Measurements from ENCODE around the gene FBXL20.
"Not testable (repeated sequence)": the region's sequence is repeated elsewhere in the genome, so short reads cannot be mapped to it uniquely, and the experiment has no call there.

FBXL20 gene

GRCh38 chr17:39328815-39329214, 72.6 kb downstream of the FBXL20 start:
- no peak for DNase-seq (ENCODE audit: low read depth)

DNA sequence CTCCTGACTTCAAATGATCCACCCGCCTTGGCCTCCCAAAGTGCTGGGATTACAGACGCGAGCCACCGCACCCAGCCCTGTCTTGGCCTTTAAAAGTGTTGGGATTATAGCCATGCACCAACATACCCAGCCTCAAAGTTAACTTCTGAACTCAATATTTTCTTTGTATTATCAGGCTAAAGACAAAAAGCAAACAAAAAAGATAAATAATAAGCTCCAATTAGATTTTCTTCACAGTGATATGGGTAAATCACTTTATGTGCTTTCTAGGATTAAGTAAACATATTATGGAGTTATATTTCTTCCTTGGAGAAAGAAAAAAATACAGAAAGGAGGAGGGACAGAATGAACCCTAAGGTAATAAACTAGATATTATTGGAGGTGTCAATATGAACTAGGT, 74.3 kb downstream of the FBXL20 start:
- DNase-seq (ENCODE audit: low read depth) = no peak

GRCh38 chr17:39325528-39326240, 75.7 kb downstream of the FBXL20 start:
- DNase-seq (ENCODE audit: low read depth) = no peak

DNA sequence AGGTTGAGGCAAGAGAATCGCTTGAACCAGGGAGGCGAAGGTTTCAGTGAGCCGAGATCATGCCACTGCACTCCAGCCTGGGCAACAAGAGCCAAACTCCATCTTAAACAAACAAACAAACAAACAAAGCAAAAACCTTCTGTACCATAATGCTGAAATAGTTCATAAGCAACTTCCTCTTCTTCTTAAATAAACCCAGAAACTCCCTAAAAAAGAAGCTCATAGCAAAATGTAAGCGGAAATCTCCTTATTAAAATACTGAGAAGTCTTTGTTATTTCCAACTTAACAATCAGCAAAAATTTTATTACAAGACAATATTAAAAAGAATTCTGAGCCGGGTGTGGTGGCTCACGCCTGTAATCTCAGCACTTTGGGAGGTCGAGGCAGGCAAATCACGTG, 82.8 kb downstream of the FBXL20 start:
- DNase-seq (ENCODE audit: low read depth) = no peak

- DNase-seq (ENCODE audit: low read depth) = no peak
Measured at GRCh38 chr17:39306509-39307212, 94.8 kb downstream of the FBXL20 start.

DNA sequence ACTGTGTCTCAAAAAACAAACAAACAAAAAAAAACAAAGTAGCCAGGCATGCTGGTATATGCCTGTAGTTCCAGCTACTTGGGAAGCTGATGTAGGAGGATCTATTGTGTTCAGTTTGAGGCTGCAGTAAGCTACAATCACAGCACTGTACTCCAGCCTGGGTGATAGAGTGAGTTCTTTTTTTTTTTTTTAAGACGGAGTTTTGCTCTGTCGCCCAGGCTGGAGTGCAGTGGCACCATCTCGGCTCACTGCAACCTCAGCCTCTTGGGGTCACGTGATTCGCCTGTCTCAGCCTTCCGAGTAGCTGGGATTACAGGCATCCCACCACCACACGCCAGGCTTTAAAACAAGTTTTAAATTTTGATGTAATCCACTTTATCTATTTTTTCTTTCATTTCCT, 95.4 kb downstream of the FBXL20 start:
- no peak for DNase-seq (ENCODE audit: low read depth)

- no peak for DNase-seq (ENCODE audit: low read depth)
Measured at GRCh38 chr17:39304188-39304587, 97.2 kb downstream of the FBXL20 start.

GRCh38 chr17:39294060-39294459, 107.4 kb downstream of the FBXL20 start:
- DNase-seq (ENCODE audit: low read depth) = no peak

DNA sequence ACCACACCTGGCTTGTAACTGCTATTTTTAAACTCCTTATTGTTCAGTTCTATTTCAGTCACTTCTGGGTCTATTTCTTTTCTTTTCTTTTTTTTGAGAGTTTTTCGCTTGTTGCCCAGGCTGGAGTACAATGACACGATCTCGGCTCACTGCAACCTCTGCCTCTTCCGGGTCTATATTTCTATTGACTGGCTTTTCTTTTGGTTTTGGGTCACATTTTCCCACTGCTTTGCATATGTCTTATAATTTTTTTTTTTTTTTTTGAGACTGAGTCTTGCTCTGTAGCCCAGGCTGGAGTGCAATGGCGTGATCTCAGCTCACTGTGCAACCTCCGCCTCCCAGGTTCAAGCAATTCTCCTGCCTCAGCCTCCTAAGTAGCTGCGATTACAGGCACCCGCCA, 108.9 kb downstream of the FBXL20 start:
- not testable (repeated sequence) for DNase-seq (ENCODE audit: low read depth)

GRCh38 chr17:39286513-39286912, 114.9 kb downstream of the FBXL20 start:
- DNase-seq (ENCODE audit: low read depth) = not testable (repeated sequence)

DNA sequence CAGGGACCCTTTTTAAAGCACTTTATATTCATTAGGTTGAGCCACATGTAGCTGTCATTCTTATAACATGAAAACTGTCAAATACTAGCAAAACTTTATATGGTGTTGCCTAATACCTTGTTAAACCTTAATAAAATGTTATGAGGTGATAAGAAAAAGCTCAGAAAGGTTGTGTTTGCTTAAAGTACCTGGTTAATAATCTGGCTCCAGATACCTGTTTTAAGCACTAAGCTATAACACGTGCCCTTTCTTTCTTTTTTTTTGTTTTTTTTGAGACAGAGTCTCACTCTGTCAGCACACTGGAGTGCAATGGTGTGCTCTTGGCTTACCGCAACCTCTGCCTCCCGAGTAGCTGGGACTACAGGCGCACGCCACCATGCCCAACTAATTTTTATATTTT, 116.7 kb downstream of the FBXL20 start:
- no peak for DNase-seq (ENCODE audit: low read depth)

DNA sequence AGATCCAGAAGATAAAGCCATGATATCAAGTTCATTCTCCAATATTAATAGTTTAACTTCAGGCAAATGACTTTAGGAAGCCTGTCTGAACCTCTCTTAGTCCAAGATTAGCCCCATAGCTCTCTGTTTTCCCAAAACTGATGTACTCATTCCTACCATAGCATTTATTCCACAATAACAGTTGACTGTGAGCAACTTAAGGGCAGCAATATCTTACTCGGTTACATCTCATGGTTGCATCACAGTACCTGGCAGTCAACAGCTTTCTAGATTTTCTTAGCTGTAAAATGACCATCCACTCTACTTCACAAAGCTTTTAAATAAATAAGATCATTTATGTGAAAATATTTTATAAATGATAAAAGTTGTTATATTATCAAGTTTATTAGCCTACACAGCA, 117.5 kb downstream of the FBXL20 start:
- no peak for DNase-seq (ENCODE audit: low read depth)

GRCh38 chr17:39283098-39283497, 118.3 kb downstream of the FBXL20 start:
- no peak for DNase-seq (ENCODE audit: low read depth)

DNA sequence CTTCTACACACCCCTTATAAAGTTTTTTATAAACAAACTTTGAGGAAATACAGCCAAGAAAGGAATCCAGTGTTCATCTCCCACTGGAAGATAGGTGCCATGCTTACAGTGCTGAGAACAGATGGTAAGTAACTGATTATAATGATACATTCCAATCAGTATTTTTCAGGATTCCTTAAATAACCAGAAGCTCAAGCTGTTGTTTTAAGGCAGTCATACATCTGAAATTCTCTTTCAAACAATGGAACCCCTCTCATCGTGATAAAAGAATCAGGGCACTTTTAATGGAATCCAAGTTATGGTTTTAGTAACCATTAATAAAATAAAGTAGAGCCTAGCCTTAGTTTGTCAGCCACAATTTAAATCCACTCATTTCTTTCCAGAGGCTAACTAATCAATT, 119.6 kb downstream of the FBXL20 start:
- no peak for DNase-seq (ENCODE audit: low read depth)

DNA sequence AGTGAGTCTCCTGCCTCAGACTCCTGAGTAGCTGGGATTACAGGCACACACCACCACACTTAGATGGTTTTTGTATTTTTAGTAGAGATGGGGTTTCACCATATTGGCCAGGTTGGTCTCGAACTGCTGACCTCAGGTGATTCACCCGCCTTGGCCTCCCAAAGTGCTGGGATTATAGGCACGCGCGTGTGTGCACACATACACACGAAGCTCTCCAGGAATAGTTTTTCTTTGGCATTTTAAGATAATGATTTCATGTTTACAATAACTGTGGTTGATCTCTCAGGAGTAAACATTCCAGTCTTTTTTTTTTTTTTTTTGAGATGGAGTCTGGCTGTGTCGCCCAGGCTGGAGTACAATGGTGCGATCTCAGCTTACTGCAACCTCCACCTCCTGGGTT, 123.2 kb downstream of the FBXL20 start:
- DNase-seq (ENCODE audit: low read depth) = not testable (repeated sequence)

DNA sequence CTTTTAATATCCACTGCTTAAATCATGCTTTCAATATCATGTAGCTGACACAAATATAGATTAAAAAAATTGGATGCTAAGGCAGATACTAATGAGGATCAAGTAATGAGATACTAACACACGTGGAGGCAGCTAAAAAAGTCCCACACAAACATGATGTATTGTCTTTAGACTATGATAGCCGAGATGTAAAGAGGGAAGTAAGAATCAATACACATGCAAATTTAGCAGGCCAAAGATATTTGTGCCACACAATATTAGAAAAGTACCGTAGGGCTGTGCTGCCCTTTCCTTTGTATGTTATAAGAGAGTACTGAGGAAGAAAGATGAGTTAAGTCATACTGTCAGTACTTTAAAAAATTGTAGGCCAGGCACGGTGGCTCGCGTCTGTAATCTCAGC, 124.3 kb downstream of the FBXL20 start:
- no peak for DNase-seq (ENCODE audit: low read depth)

DNA sequence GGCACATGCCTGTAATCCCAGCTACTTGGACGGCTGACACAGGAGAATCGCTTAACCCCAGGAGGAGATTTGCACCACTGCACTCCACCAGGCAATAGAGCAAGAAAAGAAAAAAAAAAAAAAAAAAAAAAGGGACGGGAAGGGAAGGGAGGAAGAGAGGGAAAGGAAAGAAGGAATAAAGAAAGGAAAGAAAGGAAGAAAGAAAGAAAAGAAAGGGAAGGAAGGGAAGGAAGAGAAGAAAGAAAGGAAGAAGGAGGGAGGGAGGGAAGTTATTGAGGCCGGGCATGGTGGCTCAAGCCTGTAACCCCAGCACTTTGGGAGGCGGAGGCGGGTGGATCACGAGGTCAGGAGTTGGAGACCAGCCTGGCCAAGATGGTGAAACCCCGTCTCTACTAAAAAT, 125.3 kb downstream of the FBXL20 start:
- DNase-seq (ENCODE audit: low read depth) = no peak

- no peak for DNase-seq (ENCODE audit: low read depth)
Measured at GRCh38 chr17:39271546-39271945, 129.9 kb downstream of the FBXL20 start.

GRCh38 chr17:39270923-39271322, 130.5 kb downstream of the FBXL20 start:
- DNase-seq (ENCODE audit: low read depth) = no peak

DNA sequence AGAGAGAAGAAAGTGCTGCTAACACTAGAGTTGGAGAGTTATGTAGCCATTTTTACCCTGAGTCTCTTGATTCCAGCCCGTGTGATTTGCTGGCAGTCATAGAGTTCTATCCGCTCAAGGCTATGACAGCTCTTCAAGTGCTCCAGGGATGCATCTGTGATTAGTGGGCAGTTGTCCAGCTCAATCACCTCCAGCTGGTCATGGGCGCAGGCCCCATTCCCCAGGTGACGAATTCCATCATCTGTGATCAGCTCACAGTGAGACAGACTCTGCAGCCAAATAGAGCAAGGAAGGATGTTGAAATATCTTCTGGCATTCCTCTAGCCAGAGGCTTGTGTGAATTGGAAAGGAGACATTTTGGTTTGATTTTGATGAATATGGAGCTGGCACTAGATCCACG, 137.3 kb downstream of the FBXL20 start:
- no peak for DNase-seq (ENCODE audit: low read depth)

- DNase-seq (ENCODE audit: low read depth) = no peak
Measured at GRCh38 chr17:39261286-39261685, 140.1 kb downstream of the FBXL20 start.

DNA sequence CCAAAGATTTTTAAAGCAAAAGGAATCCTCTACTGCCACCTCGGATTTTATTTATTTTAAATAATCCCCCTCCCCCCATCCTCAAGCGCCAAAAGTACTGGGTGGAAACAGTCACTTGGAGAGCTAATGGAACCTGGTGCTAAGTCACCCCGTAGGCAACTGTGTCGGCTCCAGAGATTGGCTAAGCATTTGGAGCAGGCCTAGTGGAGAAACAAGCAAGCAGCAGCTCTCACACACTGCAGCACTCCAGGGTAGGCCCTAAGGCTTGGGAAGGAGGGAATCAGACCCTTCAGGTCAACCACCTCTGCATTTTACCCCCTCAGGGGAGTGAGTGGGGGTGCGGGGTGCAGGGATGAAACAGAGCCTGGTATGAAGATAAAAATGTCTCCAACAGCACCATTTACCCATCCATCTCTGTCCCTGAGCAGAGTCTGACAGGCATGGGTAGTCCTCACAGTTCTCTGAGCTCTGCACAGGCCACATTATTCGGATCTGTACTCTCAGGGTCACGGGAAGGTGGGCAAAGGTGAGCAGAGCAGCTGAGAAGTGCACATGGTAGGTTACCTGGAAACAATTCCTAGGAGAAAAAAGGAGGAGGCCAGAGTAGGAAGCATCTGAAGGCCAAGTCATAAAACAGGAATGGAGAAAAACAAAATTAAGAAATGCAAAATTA, 148.5 kb downstream of the FBXL20 start:
- DNase-seq (ENCODE audit: low read depth) = no peak

DNA sequence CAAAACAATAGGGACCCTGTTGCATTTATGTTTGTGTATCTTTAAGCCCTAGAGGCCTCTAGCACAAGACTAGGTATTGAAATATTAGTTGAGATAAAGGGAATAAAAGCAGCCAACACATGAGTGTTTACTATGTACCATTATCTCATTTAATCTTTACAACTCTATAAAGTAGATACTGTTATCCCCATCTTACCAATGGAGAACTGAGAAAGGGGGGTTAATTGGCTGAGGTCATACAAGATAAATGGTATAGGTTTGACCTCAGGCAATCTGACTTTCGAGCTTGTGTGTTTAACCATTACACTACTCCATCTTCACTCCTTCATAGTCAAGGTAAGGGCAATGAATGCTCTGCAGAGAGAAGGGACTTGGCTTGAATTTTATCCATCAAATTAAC, 149.4 kb downstream of the FBXL20 start:
- no peak for DNase-seq (ENCODE audit: low read depth)

All from stimulated activated CD8-positive, alpha-beta memory T cell treated with anti-CD3 and anti-CD28 coated beads, Interleukin-4, amount 100 ng/mL, for 24 hours (primary cell).